ENCODE data around the gene TMEM243.
A peak's percentile ranks its signal among the peaks of the same experiment; 100 is the strongest.

TMEM243 gene

GRCh38 chr7:87155788-87156187, 63.7 kb downstream of the TMEM243 start:
- TF ChIP-seq ZFX (IDR thresholded peaks at IDR 0.05; ENCODE audit: borderline replicate concordance) (no peak), CTCF (IDR thresholded peaks at IDR 0.05) (no peak)
- no peak overlapping the region for H3K27ac ChIP-seq

- H3K27ac ChIP-seq = no peak overlapping the region
- no peak for TF ChIP-seq ZFX (IDR thresholded peaks at IDR 0.05; ENCODE audit: borderline replicate concordance)
- no peak for TF ChIP-seq CTCF (IDR thresholded peaks at IDR 0.05)
These were observed 65.0 kb downstream of the TMEM243 start for GRCh38 chr7:87154569-87154968.

GRCh38 chr7:87154166-87154565, 65.4 kb downstream of the TMEM243 start:
- TF ChIP-seq CTCF (IDR thresholded peaks at IDR 0.05) = no peak
- TF ChIP-seq ZFX (IDR thresholded peaks at IDR 0.05; ENCODE audit: borderline replicate concordance) = no peak
- peak overlapping the region; percentile 99 for H3K27ac ChIP-seq

GRCh38 chr7:87152897-87153641, 66.5 kb downstream of the TMEM243 start:
- H3K27ac ChIP-seq = peak overlapping the region; percentile 99
- TF ChIP-seq CTCF (IDR thresholded peaks at IDR 0.05) (no peak), ZFX (IDR thresholded peaks at IDR 0.05; ENCODE audit: borderline replicate concordance) (no peak)

- TF ChIP-seq CTCF (IDR thresholded peaks at IDR 0.05) (no peak), ZFX (IDR thresholded peaks at IDR 0.05; ENCODE audit: borderline replicate concordance) (no peak)
- peak within 1 kb of the TSS; percentile 99 for H3K27ac ChIP-seq
These were observed 67.2 kb downstream of the TMEM243 start, which contains the start of gene DMTF1 for GRCh38 chr7:87152112-87152896. DMTF1 (plus strand) TSS chr7:87152453; CDS start chr7:87164942, 12,489 bp downstream.

GRCh38 chr7:87151729-87152111, 67.8 kb downstream of the TMEM243 start:
- peak overlapping the region; percentile 99 for H3K27ac ChIP-seq
- no peak for TF ChIP-seq ZFX (IDR thresholded peaks at IDR 0.05; ENCODE audit: borderline replicate concordance)
- TF ChIP-seq CTCF (IDR thresholded peaks at IDR 0.05) = no peak
